ENCODE data around the gene ZNF385B. TPM values are rescaled to one million over a fixed set of nuclear protein-coding genes. Genes with fewer than 3 reads are reported as not detected.
A peak's percentile ranks its signal among the peaks of the same experiment; 100 is the strongest.

The ZNF385B gene
- total RNA-seq, 1 experiment from 2014 or later = 3.2 TPM

DNA sequence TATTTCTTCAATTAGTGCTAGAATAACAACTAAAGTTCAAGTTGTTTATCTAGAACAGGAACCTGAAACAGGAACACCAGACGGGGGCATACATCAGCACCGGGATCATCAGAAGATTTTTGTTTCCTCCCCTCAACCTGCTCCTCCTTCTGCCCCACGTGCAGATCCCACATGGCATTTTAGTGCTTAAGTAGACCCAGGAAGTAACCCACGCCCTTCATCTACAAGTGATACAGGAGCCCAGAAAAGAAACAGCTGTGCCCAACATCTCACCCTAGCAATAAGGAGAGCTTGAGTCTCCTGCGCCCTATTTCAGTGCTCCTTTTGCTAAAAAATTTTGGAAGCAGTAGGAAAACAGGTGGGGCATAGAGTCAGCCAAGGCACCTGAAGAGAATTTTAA is 5.2 kb downstream of the ZNF385B start:
- no peak for DNase-seq (ENCODE audit: low read depth)

DNA sequence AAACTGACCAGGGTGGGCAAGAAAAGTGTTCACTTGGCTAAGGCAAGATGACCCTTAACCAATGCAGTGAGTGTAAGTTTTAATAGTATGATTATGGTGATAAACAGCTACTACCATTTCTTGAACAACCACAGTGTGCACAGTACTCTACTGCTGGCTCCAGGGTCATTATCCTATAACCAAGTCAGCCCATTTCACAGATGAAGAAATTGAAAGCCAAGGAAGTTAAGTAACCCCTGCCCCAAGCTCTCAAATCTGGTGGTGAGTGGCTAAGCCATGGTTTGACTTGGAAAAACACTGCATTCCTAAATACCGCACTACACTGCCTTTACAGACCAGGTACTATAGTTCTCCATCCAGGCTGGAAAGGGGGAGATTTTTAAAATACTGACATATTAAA is 5.7 kb downstream of the ZNF385B start:
- DNase-seq (ENCODE audit: low read depth) = no peak

DNA sequence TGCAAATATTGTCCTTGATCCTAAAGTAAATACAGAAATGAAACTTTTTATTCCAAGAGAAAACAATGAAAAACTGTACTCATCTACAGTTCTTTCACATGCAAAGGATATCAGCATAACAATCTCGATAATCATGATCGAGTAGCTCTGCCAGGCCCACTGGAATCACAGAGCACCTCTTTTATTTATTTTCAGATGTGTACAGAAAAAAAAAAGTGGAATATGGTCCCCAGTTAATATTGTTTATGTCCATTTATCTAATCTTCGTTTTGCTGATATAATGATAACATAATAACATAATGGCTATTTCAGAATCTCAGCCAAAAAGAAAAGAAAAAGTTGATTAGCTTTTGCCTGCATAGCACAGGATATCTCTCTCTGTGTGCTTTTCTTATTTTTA is 6.5 kb downstream of the ZNF385B start:
- no peak for DNase-seq (ENCODE audit: low read depth)

DNA sequence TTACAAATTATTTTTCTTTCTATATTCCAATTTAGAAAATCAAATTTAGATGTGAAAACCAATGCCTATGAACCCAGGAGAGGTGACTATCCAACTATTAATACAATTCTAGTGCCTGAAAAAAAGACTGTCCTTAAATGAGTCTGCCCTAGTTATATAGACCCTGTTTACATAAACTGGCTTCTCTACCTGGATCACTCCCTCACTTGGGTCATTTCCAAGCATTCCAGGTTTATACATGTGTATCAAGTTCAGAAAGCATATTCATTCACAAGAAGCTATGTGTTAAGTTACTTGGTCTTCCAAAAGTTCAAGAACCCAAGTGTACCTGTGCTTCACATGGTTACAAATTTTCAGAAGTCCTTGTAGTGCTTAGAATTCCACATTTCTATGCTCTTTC is 8.3 kb downstream of the ZNF385B start:
- no peak for DNase-seq (ENCODE audit: low read depth)

DNA sequence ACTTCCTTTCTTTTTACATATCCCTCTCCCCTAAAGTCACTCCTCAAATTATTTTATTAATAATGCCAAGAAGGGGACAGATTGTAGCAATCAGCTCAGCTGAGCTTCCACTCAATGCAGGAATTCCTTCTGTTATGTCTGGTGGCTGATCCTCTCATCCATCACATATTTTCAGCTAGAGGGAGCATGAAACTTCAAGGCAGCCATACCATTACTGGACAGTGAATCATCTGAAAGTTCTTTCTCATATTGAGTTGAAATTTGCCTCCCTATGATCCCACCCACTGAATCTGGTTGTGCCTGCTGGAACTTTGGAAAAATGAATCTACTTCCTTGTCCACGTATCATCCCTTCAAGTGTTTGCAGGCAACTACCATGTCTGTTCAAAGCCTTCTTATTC is 11.2 kb downstream of the ZNF385B start:
- peak; percentile 63 for DNase-seq (ENCODE audit: low read depth)

DNA sequence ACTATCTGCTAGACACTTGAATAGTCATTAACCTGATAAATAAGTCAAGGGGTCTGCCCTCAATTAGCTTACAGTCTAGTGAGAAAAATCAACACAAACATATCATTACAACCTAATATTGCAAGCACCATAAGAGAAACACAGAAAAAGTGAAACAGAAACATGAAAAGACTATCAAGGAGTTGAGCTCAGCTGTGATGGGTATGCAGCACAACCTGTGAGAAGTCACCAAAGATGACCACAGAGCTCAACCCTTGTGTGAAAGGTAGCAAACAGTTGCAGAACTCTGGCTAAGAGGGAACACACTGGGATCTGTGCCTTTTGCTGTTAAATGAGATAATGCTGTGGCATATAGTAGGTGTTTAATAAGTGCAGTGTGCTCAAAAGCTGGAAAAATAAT is 11.7 kb downstream of the ZNF385B start:
- DNase-seq (ENCODE audit: low read depth) = no peak

DNA sequence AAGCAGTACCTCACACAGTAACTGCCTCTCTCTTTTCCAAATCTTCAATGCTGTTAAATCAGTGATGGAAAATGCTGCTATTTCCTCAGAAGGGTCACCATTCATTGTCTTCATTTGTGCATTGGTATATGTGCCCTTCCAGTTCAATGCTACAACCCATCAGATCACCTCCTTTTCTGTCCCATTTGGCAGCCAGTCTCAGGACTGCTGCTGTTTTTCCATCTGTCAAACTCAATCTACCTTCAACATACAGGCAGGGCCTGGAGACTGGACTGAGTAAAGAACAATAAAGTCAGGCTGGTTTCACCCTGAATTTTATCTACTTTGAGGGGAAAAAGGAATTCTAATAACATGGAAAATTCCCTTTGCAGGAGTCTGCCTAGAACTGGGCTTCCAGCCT is 17.9 kb downstream of the ZNF385B start:
- DNase-seq (ENCODE audit: low read depth) = no peak

DNA sequence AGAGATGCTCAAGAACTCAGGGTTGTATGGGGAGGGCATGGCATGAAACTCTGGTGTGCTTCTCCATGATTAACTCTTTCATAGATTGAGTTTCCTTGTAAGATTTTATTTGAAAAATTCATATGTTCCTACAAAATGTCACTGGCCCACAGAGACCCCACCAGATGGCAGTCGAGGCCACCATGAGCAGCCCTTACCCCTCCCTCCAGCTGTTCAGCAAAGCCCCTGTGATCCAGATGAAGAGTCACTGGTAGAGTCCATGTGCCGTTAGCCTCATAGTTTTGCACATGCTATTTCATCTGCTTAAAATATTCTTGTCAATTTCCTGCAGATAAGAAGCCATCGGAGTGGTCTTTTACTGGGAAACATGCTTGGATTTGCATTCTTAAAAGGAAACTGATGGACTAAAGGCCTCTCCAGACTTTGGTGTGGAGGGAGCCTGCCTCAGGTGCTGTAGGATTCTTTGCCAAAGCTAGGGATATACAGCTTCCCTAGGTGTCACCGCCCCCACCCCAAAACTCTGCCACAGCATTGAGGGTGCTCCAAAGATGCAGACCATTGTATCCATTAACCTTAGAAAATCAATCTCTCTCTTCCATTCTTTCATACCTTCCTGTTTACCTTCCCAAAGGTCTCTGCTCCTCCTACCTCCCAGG is 18.8 kb downstream of the ZNF385B start:
- DNase-seq (ENCODE audit: low read depth) = peak; percentile 37

DNA sequence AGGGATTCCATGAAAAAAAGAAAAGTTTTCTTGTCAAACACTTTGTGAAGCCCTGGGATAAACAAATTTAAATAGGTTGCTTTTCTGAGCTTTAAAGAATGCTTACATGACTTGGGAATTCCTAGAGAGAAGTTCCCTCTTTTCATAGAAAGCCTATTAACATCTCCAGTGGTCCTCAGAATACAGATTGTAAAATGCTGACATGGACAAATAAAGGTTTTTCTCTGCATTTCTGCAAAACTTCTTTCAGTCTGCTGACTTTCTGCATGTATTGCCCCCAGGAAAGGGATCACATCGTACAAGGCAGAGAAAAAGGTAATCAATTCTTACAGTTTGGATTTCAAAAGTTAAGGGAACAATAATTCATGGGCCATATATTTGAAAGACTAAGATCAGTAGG is 20.6 kb downstream of the ZNF385B start:
- DNase-seq (ENCODE audit: low read depth) = no peak

DNA sequence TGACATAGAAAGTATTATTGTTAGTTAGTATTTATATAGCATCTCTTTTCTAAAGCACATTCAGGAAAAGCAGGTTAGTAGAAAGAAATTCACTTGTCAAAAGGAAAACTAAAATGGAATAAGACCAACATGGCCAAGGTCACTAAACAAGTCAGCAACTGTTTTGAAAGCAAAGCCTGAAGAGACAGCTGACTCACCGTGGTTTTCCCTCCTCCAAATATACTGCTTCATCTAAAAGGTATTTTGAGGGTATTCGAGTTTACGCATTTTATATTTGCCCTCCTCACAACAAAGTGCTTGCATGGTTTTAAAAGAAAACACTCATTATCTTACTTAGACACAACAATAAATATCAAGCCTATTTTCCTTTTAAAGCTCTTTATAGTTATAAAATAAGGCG is 24.0 kb downstream of the ZNF385B start:
- peak; percentile 80 for DNase-seq (ENCODE audit: low read depth)

DNA sequence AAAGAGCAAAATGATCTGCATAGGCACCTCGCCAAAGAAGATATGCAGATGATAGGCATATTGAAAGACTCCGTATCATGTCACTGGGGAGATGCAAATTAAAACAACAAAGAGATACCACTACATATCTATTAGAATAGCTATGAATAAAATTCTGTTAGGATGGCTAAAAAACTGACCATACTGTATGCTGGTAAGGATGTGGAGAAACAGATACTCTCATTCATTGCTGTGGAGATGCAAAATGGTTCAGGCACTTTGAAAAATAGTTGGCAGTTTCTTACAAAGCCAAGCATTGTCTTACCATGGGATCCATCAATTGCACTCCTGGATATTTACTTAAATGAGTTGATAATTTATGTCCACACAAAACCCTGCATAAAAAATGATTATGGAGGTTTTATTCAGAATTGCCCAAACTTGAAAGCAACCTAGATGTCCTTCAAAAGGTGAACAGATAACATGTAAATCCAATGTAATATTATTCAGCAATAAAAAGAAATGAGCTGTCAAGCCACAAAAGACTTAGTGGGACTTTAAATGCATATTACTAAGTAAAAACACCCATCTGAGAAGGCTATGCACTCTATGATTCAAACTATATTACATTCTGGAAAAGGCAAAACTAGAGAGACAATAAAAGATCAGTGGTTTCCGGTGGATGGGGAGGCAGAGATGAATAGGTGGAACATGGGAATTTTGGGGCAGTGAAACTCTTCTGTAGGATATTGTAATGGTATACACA is 31.2 kb downstream of the ZNF385B start:
- DNase-seq (ENCODE audit: low read depth) = no peak

DNA sequence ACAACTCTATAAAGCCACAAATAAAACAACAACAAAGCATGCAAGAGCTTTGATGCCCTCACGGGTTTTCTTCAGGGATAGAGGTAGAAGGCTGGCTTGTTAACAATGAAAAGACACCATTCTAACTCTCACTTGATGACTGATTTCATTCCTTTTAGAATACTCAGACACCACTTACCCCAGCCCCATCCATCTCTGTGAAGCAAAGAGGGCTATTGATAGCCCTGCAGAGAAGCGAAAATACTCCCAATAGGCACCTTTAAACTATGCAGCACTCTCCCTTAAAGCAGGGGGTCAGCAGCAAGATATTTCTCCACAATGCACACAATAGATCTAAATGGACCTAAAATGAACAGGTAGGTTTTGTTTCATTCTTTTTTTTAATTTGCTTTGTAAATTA is 35.1 kb downstream of the ZNF385B start:
- no peak for DNase-seq (ENCODE audit: low read depth)

DNA sequence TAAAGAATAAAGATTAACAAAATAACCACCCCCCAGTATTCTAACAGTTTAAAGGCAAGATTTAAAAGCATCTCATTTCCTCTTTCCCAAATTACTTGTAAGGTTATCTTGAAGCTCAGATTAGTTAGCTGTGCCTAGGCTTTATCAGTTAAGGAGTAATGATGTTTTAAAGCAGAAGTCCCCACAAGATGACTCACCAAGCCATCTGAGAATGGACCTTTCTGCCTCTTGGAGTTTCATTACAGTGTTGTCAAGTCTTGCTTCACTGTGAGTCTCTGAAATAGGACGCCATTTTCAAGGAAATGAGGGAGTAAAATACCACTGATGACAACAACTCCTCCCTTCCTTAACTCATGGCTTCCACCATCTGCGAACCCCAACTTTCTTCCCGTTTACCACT is 35.9 kb downstream of the ZNF385B start:
- peak; percentile 38 for DNase-seq (ENCODE audit: low read depth)

DNA sequence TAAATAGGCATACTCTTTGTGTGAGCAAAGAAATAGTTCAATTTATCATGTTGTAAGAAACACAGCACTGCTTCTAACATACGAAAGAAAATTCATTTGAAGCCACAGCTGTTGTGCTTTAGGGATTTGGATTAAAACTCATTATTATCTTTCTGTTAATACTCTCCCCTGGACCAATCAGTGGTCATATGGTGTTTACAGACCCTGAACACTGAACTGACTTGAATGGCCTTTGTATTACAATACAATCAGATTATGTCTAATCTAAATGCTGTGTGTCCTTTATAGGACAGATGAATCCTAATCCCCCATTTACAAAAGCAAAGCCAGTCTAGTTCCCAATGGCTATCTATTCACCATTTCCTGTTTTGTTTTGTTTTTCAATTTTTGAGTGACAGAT is 36.5 kb downstream of the ZNF385B start:
- DNase-seq (ENCODE audit: low read depth) = no peak

DNA sequence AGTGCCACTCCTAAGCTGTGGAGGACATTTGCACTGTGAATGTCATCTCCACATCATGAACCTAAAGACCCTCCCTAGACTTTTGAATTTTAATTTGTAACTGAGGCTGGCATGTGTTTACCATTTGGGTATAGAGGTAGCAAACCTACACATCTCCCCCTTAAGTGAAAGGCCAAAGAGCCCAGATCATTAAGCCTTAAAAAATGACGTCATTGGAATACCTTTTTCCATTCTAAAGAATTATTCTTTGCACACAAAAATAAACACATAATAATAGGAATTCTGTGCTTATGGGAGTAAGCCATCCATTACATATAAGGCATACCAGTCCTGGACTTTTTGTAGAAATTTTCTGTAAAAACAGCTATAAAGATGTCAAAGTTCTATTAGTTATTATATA is 38.9 kb downstream of the ZNF385B start:
- no peak for DNase-seq (ENCODE audit: low read depth)

DNA sequence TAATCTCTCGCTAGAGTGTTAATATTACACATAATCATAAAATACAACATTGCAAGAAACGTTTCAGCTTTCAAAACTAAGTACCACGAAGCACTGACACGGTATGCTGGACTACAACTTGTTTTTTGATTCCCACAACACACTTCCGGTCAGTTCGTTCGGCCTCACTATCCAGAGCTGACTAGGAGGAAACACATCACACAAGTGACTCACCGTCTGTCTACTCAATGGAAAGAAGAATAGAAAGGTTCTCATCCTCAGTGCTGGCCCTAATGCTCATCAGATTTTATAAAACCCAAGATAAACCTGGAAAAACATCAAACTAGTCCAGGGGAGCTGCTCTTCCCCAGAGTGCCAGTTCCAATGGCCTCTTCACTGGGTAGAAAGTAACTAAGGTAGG is 42.9 kb downstream of the ZNF385B start:
- peak; percentile 83 for DNase-seq (ENCODE audit: low read depth)

DNA sequence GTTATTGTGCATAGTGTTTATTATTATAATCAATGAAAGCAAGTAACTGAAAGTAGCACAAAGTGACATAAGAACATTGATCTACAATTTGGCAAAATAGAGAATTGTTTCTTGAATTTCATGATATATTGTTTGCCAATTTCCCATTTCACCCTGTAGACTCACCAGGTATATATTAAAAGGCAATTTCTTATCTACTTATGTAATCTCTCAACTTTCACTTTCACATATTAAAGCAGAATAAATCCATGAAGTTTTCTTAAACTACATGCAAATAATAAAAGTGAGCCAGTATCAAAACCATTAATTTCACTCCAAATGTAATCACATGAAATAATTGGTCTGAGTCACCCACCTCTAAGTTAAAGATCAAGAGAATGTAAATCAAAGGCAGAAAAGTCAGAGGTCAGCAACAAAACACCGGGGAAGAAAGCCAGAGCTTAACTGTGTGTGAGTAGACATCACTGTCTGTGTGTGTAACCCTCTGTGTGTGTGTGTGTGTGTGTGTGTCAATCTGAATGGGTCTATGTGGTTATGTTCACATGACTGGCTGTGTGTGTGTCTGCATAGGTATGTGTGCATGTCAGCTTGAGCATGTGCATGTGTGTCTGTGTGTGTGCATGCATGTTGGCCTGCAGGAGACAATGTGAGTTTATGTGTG is 44.1 kb downstream of the ZNF385B start:
- peak; percentile 6 for DNase-seq (ENCODE audit: low read depth)

DNA sequence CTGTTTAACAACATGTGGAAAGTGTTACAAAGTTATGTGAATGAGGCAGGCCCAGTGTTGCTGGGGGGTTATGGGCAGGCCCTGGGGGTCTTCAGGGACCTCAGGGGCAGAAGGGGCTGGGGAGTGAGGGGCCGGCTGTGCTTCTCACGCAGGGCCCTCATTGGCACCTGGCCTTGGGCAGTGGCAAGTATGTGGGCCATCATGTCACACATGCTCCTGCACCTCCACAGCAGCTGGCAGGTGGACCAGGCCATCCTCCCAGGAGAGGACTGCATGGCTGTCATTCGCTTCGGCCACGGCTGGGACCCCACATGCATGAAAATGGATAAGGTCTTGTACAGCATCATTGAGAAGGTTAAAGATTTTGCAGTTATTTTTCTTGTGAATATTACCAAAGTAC is 47.4 kb downstream of the ZNF385B start:
- no peak for DNase-seq (ENCODE audit: low read depth)

DNA sequence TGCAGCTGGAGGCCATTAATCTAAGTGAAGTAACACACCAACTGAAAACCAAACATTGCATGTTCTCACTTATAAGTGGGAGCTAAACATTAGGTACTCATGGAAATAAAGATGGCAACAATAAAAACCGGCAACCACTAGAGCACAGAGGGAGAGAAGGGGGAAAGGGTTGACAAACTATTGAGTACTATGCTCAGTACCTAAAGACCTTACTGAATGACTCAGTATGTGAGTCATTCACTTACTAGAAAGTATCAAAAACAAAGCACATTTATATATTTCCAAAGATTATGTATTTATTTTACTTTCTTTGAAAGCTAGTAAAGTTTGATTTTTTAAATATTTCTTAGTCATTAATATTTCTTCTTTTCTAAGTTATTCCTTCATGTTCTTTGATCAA is 48.9 kb downstream of the ZNF385B start:
- DNase-seq (ENCODE audit: low read depth) = peak; percentile 31

DNA sequence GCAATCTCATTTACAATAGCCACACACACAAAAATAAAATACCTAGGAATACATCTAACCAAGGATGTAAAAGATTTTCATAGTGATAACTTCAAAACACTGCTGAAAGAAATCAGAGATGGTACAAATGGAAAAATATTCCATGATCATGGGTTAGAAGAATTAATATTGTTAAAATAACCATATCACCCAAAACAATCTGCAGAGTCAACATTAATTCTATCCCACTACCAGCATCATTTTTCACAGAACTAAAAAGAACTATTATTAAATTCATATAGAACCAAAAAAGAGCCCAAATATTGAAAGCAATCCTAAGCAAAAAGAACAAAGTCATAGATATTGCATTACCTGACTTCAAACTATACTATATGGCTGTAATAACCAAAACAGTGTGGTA is 50.4 kb downstream of the ZNF385B start:
- no peak for DNase-seq (ENCODE audit: low read depth)

DNA sequence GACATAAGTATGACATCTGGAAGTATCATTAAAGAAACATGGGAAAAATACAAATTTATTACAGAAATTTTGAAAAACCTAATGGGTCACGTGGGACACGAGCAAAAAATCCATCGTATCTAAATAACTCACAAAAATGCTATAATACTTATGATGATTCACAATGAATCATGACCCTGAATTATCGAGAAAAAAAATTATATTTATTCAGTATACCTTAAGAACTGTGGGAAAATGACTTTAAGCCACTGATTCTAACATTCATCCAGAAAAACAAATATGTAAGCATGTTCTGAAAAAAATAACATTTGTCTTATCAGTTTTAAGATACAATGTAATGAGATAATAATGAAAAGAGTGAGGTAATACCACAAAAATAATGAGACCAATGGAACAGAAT is 51.8 kb downstream of the ZNF385B start:
- no peak for DNase-seq (ENCODE audit: low read depth)

DNA sequence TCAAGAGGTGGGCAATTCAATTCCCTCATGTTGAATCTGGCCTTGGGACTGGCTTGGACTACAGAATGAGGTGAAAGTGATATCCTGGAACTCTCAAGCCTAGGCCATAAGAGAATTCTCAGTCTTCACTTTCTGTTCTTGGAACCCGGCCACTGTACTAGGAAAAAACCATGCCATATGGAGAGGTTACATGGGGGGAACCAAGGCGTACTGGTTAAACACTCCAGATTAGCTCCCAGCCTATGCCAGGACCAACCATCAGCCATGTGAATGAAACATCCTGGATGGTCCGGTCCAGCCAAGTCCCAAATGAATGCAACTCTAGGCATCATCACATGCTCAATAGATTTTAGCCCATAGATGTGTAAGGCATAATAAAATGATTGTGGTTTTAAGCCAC is 56.4 kb downstream of the ZNF385B start:
- DNase-seq (ENCODE audit: low read depth) = no peak

DNA sequence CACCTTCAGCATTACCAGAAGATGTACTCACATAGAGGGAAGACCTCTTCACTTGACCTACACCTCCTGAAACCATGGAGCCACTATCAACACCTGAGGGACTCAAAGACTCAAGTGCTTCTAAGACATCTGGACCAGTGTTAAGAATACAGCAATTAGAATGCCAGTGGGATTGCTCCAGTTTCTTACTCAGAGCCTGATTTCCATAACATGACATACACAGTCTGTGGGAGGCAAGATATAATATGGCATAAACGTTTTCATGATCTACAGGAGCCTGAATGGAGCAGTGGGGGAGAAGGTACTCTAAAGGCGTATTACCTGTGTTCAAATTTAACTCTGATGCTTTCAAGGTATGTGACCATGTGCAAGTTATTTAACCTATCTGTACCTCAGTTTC is 57.2 kb downstream of the ZNF385B start:
- no peak for DNase-seq (ENCODE audit: low read depth)

All from HT1080 (cell line).